Right hindlimb (tissue), 1 donor: ENCODE results near the gene TRPT1.

ENCODE experiments used
- DNase-seq: peaks from one replicate; pipeline ENCODE4 v3.0.0-alpha.2; 2018

Gene TRPT1

GRCh38 chr11:64244107-64244506 lies 18.1 kb upstream of the TRPT1 start:
- DNase-seq, result no peak

- DNase-seq, result no peak
Measured at GRCh38 chr11:64243236-64243854, 17.4 kb upstream of the TRPT1 start.

GRCh38 chr11:64241491-64242374 lies 15.7 kb upstream of the TRPT1 start:
- peak; percentile 72 for DNase-seq

GRCh38 chr11:64241241-64241490 lies 15.2 kb upstream of the TRPT1 start:
- DNase-seq, result peak; percentile 100

GRCh38 chr11:64240435-64241240 lies 14.7 kb upstream of the TRPT1 start, which contains the start of gene FKBP2:
TSS of gene FKBP2 (plus strand) at chr11:64241095. CDS start at chr11:64242388, 1,293 bp downstream.
- DNase-seq, result peak; percentile 99

- no peak for DNase-seq
Measured at GRCh38 chr11:64239662-64240434, 13.9 kb upstream of the TRPT1 start.

- no peak for DNase-seq
Measured at GRCh38 chr11:64238999-64239398, 13.0 kb upstream of the TRPT1 start.

- no peak for DNase-seq
Measured at GRCh38 chr11:64238076-64238475, 12.1 kb upstream of the TRPT1 start.

- DNase-seq, result no peak
Measured at GRCh38 chr11:64237484-64237951, 11.5 kb upstream of the TRPT1 start.

GRCh38 chr11:64235437-64236161 lies 9.6 kb upstream of the TRPT1 start:
- DNase-seq, result no peak

- DNase-seq, result no peak
Measured at GRCh38 chr11:64234647-64235379, 8.8 kb upstream of the TRPT1 start.

- DNase-seq, result peak; percentile 85
Measured at GRCh38 chr11:64233913-64234586, 8.1 kb upstream of the TRPT1 start, which contains the start of gene VEGFB. TSS of gene VEGFB (plus strand) at chr11:64234584. CDS start at chr11:64234834, 250 bp downstream.

- DNase-seq, result no peak
Measured at GRCh38 chr11:64232967-64233315, 7.0 kb upstream of the TRPT1 start.

- DNase-seq, result no peak
Measured at GRCh38 chr11:64232182-64232966, 6.4 kb upstream of the TRPT1 start.

GRCh38 chr11:64231546-64231945 lies 5.6 kb upstream of the TRPT1 start:
- DNase-seq, result no peak

GRCh38 chr11:64230985-64231365 lies 5.0 kb upstream of the TRPT1 start:
- DNase-seq, result no peak

GRCh38 chr11:64230171-64230984 lies 4.4 kb upstream of the TRPT1 start, which contains the start of gene DNAJC4:
TSS of gene DNAJC4 (plus strand) at chr11:64230548. CDS start at chr11:64230855, 307 bp downstream.
- peak; percentile 94 for DNase-seq

GRCh38 chr11:64229744-64230170 lies 3.8 kb upstream of the TRPT1 start:
- no peak for DNase-seq
